ENCODE results near the gene NOX5.

Gene NOX5

DNA sequence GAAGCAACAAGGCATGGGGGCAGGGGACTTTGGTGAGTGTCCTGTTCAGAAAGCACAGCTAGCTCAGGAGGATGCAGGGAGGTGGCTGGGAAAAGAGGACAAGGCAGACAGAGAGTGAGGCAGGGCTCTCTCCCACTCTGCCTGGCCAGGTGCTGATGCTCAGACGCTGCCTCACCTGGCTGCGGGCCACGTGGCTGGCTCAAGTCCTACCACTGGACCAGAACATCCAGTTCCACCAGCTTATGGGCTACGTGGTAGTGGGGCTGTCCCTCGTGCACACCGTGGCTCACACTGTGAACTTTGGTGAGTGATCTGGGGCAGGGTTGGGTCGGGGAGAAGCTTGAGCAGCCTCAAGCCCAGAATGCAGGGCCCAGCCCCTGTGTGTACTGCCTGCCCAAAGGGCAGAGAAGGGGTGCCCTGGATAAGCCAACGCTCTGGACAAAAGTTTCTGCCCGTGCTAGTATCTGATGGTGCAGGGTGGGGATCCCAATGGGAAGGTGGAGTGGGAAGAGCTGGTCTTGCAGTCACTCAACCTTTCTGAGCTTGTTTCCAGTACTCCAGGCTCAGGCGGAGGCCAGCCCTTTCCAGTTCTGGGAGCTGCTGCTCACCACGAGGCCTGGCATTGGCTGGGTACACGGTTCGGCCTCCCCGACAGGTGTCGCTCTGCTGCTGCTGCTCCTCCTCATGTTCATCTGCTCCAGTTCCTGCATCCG is 20.9 kb downstream of the NOX5 start:
- no peaks in the 10 kb centered on the region for H3K36me3 ChIP-seq (ENCODE audit: control insufficient read depth, insufficient read depth, low read length)
- 71 to 73% methylated on average over 16 of the region's 16 CpGs for WGBS, 2 experiments

DNA sequence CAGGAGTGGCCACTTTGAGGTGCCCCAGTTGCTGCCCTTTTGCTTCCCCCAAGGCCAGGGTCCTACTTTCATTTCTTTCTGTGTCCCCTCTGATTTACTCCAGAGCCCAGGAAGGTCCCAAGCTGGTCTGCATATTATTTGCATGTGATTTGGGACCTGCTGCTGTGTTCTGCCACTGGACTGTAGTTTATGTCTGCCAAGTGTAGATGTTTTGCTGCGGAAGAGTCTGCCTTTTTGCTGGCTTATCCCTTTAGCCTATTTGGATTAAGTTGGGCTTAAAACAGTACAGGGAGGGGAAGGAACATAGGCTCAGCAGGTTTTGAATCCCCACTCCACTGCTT is 21.4 kb downstream of the NOX5 start:
- WGBS, 2 experiments: 100% methylated on average over 1 of the region's 1 CpG
- Histone ChIP-seq H3K4me3 (ENCODE audit: insufficient read depth, low read depth, low read length) (no peak overlapping the region), H3K4me1 (ENCODE audit: control insufficient read depth, insufficient read depth, low read length) (no peaks in the 10 kb centered on the region), H3K27ac (ENCODE audit: insufficient read depth, low read depth, low read length, poor library complexity, severe bottlenecking) (no peak overlapping the region), H3K36me3 (ENCODE audit: control insufficient read depth, insufficient read depth, low read length) (no peaks in the 10 kb centered on the region), H3K9me3 (ENCODE audit: control insufficient read depth, low read length) (no peaks in the 10 kb centered on the region), H3K27me3 (ENCODE audit: control insufficient read depth, insufficient read depth, low read length, poor library complexity, severe bottlenecking) (peaks cover 21% of the 10 kb centered on the region)

More for the DNA sequence above, 20.9 kb downstream of the NOX5 start:
- Histone ChIP-seq H3K4me1 (ENCODE audit: control insufficient read depth, insufficient read depth, low read length) (no peaks in the 10 kb centered on the region), H3K27me3 (ENCODE audit: control insufficient read depth, insufficient read depth, low read length, poor library complexity, severe bottlenecking) (peaks cover 21% of the 10 kb centered on the region), H3K9me3 (ENCODE audit: control insufficient read depth, low read length) (no peaks in the 10 kb centered on the region), H3K4me3 (ENCODE audit: insufficient read depth, low read depth, low read length) (no peak overlapping the region), H3K27ac (ENCODE audit: insufficient read depth, low read depth, low read length, poor library complexity, severe bottlenecking) (no peak overlapping the region)

DNA sequence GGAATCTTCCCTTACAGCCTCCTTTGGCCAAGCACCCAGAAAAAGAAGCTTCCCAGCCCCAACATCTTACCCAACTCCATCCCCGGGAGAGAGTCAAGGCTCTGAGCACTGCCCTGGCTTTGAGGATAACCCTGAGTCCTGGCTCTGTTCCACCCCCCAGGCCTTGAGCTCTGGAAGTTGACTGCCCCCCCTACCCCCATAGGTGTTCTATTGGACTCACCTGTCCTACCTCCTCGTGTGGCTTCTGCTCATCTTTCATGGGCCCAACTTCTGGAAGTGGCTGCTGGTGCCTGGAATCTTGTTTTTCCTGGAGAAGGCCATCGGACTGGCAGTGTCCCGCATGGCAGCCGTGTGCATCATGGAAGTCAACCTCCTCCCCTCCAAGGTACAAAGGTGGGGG is 22.3 kb downstream of the NOX5 start:
- WGBS, 2 experiments: 94 to 96% methylated on average over 3 to 5 of the region's 5 CpGs
- no peak overlapping the region for H3K4me3 ChIP-seq (ENCODE audit: insufficient read depth, low read depth, low read length)
- H3K9me3 ChIP-seq (ENCODE audit: control insufficient read depth, low read length): no peaks in the 10 kb centered on the region
- H3K4me1 ChIP-seq (ENCODE audit: control insufficient read depth, insufficient read depth, low read length): no peaks in the 10 kb centered on the region
- H3K36me3 ChIP-seq (ENCODE audit: control insufficient read depth, insufficient read depth, low read length): no peaks in the 10 kb centered on the region
- H3K27ac ChIP-seq (ENCODE audit: insufficient read depth, low read depth, low read length, poor library complexity, severe bottlenecking): no peak overlapping the region
- H3K27me3 ChIP-seq (ENCODE audit: control insufficient read depth, insufficient read depth, low read length, poor library complexity, severe bottlenecking): peaks cover 14% of the 10 kb centered on the region

DNA sequence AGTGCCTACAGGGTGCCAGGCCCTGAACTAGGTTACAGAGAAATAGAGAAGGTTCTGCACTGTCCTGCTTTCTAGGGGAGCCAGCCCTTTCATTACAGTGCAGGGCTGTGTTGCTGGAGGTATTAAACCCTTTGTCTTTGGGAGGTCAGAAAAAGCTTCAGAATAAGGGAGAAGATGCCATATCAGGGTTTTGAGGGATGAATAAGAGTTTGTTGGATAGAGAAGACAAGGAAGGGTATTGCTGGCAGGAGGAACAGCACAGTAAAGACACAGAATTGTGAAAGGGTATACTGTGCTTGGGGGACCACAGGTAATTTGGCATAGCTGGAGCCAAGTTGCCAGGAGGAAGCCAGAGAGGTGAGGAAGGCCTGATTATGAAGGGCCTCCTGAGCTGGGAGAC is 23.0 kb downstream of the NOX5 start:
- H3K36me3 ChIP-seq (ENCODE audit: control insufficient read depth, insufficient read depth, low read length): no peaks in the 10 kb centered on the region
- peaks cover 7% of the 10 kb centered on the region for H3K27me3 ChIP-seq (ENCODE audit: control insufficient read depth, insufficient read depth, low read length, poor library complexity, severe bottlenecking)
- H3K4me3 ChIP-seq (ENCODE audit: insufficient read depth, low read depth, low read length): no peak overlapping the region
- H3K9me3 ChIP-seq (ENCODE audit: control insufficient read depth, low read length): no peaks in the 10 kb centered on the region
- H3K4me1 ChIP-seq (ENCODE audit: control insufficient read depth, insufficient read depth, low read length): no peaks in the 10 kb centered on the region
- H3K27ac ChIP-seq (ENCODE audit: insufficient read depth, low read depth, low read length, poor library complexity, severe bottlenecking): no peak overlapping the region

DNA sequence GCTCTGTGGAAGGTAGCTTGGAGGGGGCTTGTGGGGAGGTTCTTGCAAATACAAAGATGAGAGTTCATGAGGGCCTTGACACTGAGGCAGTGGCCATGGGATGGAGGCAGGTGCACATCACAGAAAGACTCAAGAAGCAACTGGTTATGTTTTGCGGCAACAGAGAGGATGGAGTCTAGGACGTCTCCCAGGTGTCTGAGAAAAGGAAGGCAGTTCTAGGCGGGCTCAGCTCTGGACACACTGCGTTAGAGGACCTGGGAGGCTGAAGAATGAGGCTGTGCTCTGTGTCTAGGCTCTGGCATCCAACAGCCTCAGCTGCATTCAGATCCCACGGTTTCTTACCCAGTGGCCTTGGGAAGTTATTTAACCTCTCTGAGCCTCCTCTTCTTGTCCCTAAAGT is 23.5 kb downstream of the NOX5 start:
- H3K27ac ChIP-seq (ENCODE audit: insufficient read depth, low read depth, low read length, poor library complexity, severe bottlenecking): no peak overlapping the region
- no peaks in the 10 kb centered on the region for H3K9me3 ChIP-seq (ENCODE audit: control insufficient read depth, low read length)
- no peaks in the 10 kb centered on the region for H3K36me3 ChIP-seq (ENCODE audit: control insufficient read depth, insufficient read depth, low read length)
- H3K27me3 ChIP-seq (ENCODE audit: control insufficient read depth, insufficient read depth, low read length, poor library complexity, severe bottlenecking): peaks cover 2% of the 10 kb centered on the region
- H3K4me3 ChIP-seq (ENCODE audit: insufficient read depth, low read depth, low read length): no peak overlapping the region
- 89 to 90% methylated on average over 5 of the region's 5 CpGs for WGBS, 2 experiments
- no peaks in the 10 kb centered on the region for H3K4me1 ChIP-seq (ENCODE audit: control insufficient read depth, insufficient read depth, low read length)

DNA sequence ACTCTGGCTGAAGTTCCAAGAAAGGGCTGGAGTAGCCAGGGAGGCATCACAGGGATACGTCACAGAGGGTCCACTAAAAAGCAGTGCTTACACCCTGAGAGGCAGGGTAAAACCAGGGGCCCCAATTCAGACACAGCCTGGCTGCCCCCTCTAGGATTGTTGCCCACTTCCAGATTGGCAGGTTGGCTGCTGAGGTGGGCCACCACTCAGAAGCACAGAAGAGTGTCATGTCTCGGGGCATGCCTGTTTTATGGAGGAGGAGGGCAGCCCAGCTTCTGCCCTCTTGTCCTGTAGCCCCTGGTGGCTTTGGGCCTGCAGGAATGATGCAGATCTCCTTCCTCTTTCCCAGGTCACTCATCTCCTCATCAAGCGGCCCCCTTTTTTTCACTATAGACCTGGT is 24.0 kb downstream of the NOX5 start:
- H3K36me3 ChIP-seq (ENCODE audit: control insufficient read depth, insufficient read depth, low read length): no peaks in the 10 kb centered on the region
- no peaks in the 10 kb centered on the region for H3K4me1 ChIP-seq (ENCODE audit: control insufficient read depth, insufficient read depth, low read length)
- no peak overlapping the region for H3K27ac ChIP-seq (ENCODE audit: insufficient read depth, low read depth, low read length, poor library complexity, severe bottlenecking)
- H3K4me3 ChIP-seq (ENCODE audit: insufficient read depth, low read depth, low read length): no peak overlapping the region
- H3K9me3 ChIP-seq (ENCODE audit: control insufficient read depth, low read length): no peaks in the 10 kb centered on the region
- 91 to 94% methylated on average over 3 of the region's 3 CpGs for WGBS, 2 experiments
- no peaks in the 10 kb centered on the region for H3K27me3 ChIP-seq (ENCODE audit: control insufficient read depth, insufficient read depth, low read length, poor library complexity, severe bottlenecking)

DNA sequence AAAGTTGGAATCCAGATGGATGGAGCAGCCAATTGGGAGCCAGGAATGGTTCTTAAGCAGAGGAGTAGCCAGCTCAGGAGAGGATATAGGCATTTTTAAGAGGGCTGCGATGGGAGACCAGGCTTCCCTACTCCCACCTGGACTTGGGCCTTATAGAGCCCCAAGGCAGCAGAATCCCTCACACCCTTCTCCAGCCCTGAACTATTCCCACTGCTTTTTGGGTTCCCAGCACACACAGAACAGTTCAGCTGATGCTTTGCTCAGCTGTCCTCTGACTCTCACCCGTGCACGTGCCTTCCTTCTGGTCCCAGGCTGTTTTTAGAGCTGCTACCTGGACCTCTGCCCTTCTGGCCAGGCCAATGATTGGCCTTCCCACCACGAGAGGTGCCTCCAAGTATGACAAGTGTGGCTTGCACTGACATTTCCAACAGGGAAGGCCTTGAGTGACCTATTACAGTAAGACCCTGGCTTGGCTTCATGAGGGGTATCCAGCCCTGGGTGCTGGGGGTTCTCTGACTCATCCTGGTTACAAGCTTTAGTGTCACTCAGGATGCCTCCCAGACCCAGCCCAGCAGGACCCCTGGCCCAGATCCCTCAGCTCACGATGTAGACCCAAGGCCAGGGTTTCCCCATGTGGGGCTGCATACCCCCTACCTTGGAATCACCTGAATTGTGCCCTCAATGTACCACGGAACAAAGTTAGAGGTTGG is 25.2 kb downstream of the NOX5 start:
- no peaks in the 10 kb centered on the region for H3K9me3 ChIP-seq (ENCODE audit: control insufficient read depth, low read length)
- no peaks in the 10 kb centered on the region for H3K36me3 ChIP-seq (ENCODE audit: control insufficient read depth, insufficient read depth, low read length)
- 91 to 93% methylated on average over 6 of the region's 6 CpGs for WGBS, 2 experiments
- H3K27me3 ChIP-seq (ENCODE audit: control insufficient read depth, insufficient read depth, low read length, poor library complexity, severe bottlenecking): no peaks in the 10 kb centered on the region
- no peak overlapping the region for H3K4me3 ChIP-seq (ENCODE audit: insufficient read depth, low read depth, low read length)
- no peaks in the 10 kb centered on the region for H3K4me1 ChIP-seq (ENCODE audit: control insufficient read depth, insufficient read depth, low read length)
- no peak overlapping the region for H3K27ac ChIP-seq (ENCODE audit: insufficient read depth, low read depth, low read length, poor library complexity, severe bottlenecking)

DNA sequence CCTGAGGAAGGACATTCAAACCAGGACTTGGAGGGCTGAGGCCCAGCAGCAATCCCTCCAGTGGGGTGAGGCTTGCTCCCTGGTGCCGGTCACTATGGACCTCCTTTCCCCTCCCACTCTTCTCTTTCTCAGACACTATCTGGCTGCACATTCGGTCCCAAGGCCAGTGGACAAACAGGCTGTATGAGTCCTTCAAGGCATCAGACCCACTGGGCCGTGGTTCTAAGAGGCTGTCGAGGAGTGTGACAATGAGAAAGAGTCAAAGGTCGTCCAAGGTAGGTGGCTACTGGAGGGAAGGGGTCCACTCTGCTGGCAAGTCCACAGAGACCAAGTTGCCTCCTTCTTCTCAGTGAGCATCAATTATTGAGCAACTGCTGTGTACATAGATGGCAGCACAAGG is 28.0 kb downstream of the NOX5 start:
- no peaks in the 10 kb centered on the region for H3K4me1 ChIP-seq (ENCODE audit: control insufficient read depth, insufficient read depth, low read length)
- no peaks in the 10 kb centered on the region for H3K36me3 ChIP-seq (ENCODE audit: control insufficient read depth, insufficient read depth, low read length)
- no peak overlapping the region for H3K4me3 ChIP-seq (ENCODE audit: insufficient read depth, low read depth, low read length)
- WGBS, 2 experiments: 93 to 94% methylated on average over 5 of the region's 5 CpGs
- no peaks in the 10 kb centered on the region for H3K27me3 ChIP-seq (ENCODE audit: control insufficient read depth, insufficient read depth, low read length, poor library complexity, severe bottlenecking)
- H3K27ac ChIP-seq (ENCODE audit: insufficient read depth, low read depth, low read length, poor library complexity, severe bottlenecking): no peak overlapping the region
- no peaks in the 10 kb centered on the region for H3K9me3 ChIP-seq (ENCODE audit: control insufficient read depth, low read length)

DNA sequence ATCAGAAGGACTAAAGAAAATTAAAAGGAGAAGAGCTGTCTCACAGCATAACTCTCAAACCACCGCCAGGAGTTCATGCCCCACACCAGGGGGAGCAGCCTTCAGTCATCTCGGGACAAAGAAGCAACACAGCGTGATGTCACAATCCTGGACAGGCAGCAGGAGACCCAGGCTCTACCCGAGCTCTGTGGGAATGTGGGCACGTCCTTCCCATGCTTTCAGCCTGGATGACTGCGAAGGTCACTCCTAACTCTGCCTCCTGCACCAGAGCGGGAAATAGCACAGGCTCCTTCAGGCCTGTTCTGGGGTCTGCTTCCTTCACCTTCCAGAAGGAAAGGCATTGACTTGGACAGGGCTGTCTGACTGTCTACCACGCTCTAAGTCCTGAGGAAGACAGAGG is 31.3 kb downstream of the NOX5 start:
- Histone ChIP-seq H3K4me3 (ENCODE audit: insufficient read depth, low read depth, low read length) (no peak overlapping the region), H3K36me3 (ENCODE audit: control insufficient read depth, insufficient read depth, low read length) (no peaks in the 10 kb centered on the region), H3K27me3 (ENCODE audit: control insufficient read depth, insufficient read depth, low read length, poor library complexity, severe bottlenecking) (no peaks in the 10 kb centered on the region), H3K27ac (ENCODE audit: insufficient read depth, low read depth, low read length, poor library complexity, severe bottlenecking) (no peak overlapping the region), H3K4me1 (ENCODE audit: control insufficient read depth, insufficient read depth, low read length) (no peaks in the 10 kb centered on the region), H3K9me3 (ENCODE audit: control insufficient read depth, low read length) (no peaks in the 10 kb centered on the region)
- WGBS, 2 experiments: 49 to 50% methylated on average over 8 of the region's 8 CpGs

DNA sequence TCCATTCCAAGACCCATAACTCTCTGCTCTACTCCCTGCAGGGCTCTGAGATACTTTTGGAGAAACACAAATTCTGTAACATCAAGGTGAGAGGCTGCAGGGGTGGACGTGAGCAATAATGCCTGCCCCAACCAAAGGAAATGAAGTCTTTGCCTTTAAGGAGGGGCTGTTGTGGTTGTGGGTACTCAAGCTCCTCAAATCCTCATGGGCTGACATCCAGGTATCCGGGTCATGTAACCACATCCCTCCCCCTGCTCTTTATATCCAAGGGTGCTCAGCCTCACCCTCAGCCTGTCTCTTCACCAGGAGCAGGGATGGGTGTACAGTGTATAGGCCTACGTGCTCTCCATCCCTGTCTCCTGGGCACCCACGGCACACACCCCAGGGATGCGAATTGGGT is 32.3 kb downstream of the NOX5 start:
- no peak overlapping the region for H3K4me3 ChIP-seq (ENCODE audit: insufficient read depth, low read depth, low read length)
- no peaks in the 10 kb centered on the region for H3K36me3 ChIP-seq (ENCODE audit: control insufficient read depth, insufficient read depth, low read length)
- H3K27me3 ChIP-seq (ENCODE audit: control insufficient read depth, insufficient read depth, low read length, poor library complexity, severe bottlenecking): no peaks in the 10 kb centered on the region
- 96% methylated on average over 5 of the region's 5 CpGs for WGBS, 2 experiments
- H3K4me1 ChIP-seq (ENCODE audit: control insufficient read depth, insufficient read depth, low read length): no peaks in the 10 kb centered on the region
- no peak overlapping the region for H3K27ac ChIP-seq (ENCODE audit: insufficient read depth, low read depth, low read length, poor library complexity, severe bottlenecking)
- H3K9me3 ChIP-seq (ENCODE audit: control insufficient read depth, low read length): no peaks in the 10 kb centered on the region

Data from ectodermal cell (in vitro differentiated cells).